ENCODE measurements around the gene NFKBIB.

- TF ChIP-seq EZH2 (IDR thresholded peaks at IDR 0.05; ENCODE audit: low read length, unreplicated experiment), result no peak
- TF ChIP-seq CTCF (conservative IDR thresholded peaks at IDR 0.05; ENCODE audit: low read depth, low read length), result no peak
These were observed 9.1 kb upstream of the NFKBIB start for GRCh38 chr19:38890686-38891085.

Data from PC-3 (cell line).